Sciatic nerve (tissue), 2 donors: ENCODE data around the gene S100Z. TPM values are rescaled to one million over a fixed set of nuclear protein-coding genes. Genes with fewer than 3 reads are reported as not detected.
A peak's percentile ranks its signal among the peaks of the same experiment; 100 is the strongest.
"Not testable (repeated sequence)": the region's sequence is repeated elsewhere in the genome, so short reads cannot be mapped to it uniquely, and the experiment has no call there.

Experiments
- ATAC-seq: fragments of 200-7000 bp; cut with Tn5 transposase; one replicate; pipeline ENCODE4 v1.9.1; 2020; ENCODE audit warnings: mild to moderate bottlenecking, moderate library complexity
- DNase-seq: peaks from one replicate; pipeline ENCODE4 v3.0.0-alpha.2; 2020; ENCODE audit warnings: low spot score
- intact Hi-C: fragments of 100-400 bp; cut with DNase I; formaldehyde crosslinking; loops from one replicate; pipeline ENCODE4 v1.14.2; 2022
- total RNA-seq: library from RNA; stranded (reverse); fragmentation: NEBNext Ultra II Directional; extraction: Animal tissue kit (Norgen Biotek cat#: 25700); gene quantifications from one replicate; pipeline ENCODE4 v1.2.1, GENCODE V29; 2021
- donor health status: DM: no; HTN: no; CAD: no.
- donor health status: DM: no; HTN: no; CAD: no.

S100Z gene
- total RNA-seq, 1 donor from 2014 or later, result 0.36 TPM

DNA sequence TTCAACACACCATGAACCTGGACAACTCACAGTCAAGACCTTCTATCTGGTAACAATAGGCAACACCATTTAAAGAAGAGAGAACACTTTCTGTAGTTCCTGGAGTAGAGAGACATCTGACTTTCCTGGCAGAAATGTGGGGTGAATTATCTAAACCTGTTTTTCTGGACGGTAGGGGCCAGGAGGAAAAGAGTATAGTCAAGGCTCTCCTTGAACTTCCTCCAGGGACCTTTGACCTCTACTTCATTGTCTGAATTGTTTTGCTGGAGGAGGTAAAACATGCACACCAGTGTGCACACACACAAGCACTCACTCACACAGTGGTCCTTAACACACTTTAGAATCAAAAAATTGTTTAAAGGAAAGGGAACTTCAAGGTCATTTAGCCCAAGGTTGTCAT, 13.2 kb downstream of the S100Z start:
- DNase-seq (no peak), ATAC-seq (no peak)
- intact Hi-C loops, result no loop called here

DNA sequence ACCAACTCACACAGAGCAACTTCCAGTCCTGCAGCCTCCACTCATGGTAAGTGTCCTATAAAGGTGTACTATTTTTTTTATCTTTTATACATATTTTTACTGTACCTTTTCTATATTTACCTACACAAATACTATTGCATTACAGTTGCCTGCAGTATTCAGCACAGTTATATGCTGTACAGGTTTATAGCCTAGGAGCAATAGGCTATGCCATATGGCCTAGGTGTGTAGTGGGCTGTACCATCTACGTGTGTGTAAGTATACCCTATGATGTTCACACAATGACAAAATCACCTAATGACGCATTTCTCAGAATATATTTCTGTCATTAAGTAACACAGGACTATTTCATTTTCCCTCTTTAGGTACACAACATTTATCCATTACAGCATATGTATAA, 16.7 kb downstream of the S100Z start:
- intact Hi-C loops, result no loop called here
- no peak for ATAC-seq
- no peak for DNase-seq

GRCh38 chr5:76867038-76867437, 17.2 kb downstream of the S100Z start:
- intact Hi-C loops, result no loop called here
- no peak for ATAC-seq
- DNase-seq, result no peak

DNA sequence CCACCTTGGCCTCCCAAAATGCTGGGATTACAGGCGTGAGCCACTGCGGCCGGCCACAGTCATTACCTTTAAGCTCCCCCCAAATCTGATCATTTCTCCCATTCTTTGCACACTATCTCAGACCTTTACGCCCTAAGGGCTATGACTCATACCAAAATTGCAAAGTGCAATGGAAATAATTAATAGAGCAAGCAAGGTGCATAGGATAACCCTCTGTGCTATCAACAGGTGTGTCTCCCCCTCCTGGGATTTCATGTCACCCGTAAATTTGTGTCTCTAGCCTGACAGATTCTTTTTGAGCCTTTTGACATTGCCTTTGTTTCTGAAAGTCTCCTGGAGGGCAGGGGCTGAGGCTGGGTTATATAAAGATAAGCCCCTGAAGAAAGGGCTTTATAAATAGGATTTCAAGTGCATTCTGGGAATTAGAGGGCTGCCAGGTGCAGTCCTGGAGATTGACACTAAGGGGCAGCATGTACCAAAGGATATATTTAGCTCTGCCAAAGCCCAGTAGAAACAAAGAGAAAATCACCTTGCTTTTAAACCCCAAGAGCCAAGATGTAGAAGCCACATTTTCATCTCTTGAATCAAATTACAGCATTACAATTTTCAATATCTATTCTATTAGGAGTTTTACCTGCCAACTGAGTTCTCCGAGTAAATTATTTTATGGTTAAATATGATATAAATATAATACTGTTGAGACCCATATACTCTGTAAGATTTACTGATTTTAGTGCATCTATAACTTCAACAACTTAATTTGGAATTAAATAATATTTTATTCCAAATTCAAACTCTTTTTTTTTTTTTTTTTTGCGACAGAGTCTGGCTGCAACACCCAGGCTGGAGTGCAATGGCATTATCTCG, 18.2 kb downstream of the S100Z start:
- ATAC-seq (peak; percentile 38), DNase-seq (peak; percentile 66)
- intact Hi-C loops, result no loop called here

DNA sequence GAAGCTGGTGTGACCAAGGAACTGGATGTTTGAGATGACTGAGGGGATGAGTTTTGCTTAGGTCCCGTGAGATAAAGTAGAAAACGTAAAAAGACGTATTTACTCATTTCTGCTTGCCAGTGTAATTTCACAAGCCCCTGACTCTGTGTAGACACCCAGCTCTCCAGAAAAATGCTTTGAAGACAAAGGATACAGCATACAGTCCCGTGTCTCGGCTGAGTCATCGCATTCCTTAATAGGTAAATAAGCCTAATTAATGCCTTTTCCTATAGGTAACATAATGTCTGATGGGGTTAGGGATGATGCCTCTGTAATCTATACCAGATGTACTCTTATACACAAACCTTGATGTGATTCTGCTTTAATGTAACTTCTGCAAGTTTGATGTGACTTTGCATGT, 20.2 kb downstream of the S100Z start:
- intact Hi-C loops, result no loop called here
- DNase-seq, result no peak
- ATAC-seq, result no peak

GRCh38 chr5:76874088-76874581, 24.3 kb downstream of the S100Z start:
- intact Hi-C loops, result no loop called here
- ATAC-seq, result no peak
- no peak for DNase-seq

- DNase-seq (no peak), ATAC-seq (no peak)
- intact Hi-C loops, result no loop called here
These were observed 39.0 kb downstream of the S100Z start for GRCh38 chr5:76888733-76889300.

DNA sequence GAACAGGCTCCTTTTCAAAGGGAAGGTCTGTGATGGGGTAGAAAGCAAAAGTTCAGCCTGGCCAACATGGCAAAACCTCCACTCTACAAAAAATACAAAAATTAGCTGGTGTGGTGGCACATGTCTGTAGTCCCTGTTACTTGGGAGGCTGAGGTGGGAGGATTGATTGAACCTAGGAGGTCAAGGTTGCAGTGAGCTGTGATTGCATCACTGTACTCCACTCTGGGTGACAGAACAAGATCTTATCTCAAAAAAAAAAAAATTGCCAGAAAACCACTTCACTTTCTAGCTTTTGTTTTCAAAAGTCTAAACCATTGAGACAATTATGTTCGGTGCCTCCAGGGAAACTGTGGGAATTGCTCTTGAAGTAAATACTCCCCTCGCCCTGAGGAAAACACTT, 43.5 kb downstream of the S100Z start:
- no peak for DNase-seq
- intact Hi-C loops, result no loop called here
- ATAC-seq, result no peak

DNA sequence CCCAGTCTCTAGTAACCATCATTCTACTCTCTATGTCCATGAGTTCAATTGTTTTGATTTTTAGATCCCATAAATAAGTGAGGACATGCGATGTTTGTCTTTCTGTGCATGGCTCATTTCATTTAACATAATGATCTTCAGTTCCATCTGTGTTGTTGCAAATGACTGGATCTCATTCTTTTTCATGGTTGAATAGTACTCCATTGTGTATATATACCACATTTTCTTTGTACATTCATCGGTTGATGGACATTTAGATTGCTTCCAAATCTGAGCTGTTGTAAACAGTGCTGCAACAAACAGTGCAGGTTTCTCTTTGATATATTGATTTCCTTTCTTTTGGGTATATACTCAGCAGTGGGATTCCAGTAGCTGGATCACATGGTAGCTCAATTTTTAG, 46.4 kb downstream of the S100Z start:
- DNase-seq (no peak), ATAC-seq (no peak)
- intact Hi-C loops, result no loop called here

DNA sequence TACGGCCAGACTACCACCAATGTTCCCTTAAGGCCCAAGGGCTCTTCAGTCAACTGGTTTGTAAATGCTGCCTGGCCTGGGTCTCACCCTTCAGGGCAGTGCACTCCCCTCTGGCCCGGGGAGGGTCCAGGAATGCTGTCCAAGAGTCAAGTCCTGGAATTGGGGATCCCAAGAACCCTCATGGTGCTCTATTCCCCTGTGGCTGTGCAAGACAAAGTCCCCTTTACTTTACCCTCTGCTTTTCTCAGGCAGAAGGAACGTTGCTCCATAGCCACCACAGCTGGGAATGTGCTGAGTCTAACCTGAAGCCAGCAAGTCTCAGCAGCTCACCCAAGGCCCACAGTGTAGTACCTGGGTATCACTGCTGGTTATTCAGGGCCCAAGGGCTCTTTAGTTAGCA, 51.7 kb downstream of the S100Z start:
- intact Hi-C loops, result no loop called here
- ATAC-seq, result no peak
- DNase-seq, result no peak

DNA sequence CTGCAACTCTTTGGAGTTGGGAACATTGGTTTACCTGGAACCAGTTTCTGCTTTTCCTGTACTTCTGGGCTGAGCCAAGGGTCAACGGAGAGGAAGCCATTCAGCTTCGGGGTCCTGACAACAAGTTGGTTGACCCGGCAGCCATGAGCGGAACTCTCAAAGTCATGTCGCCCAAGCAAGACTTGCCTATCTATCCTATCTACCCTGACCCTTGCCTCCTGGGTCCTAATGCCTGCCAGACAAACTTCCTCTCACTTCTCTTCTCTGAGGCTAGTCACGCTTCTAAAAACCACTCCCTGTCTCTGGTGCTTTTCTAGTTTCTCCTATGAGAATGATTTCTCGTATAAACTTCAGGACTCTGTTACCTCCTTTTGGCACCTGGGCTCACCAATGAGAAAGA, 58.4 kb downstream of the S100Z start:
- intact Hi-C loops, result no loop called here
- no peak for ATAC-seq
- no peak for DNase-seq

- DNase-seq, intact Hi-C loops, ATAC-seq: not testable (repeated sequence)
These were observed 60.6 kb downstream of the S100Z start for GRCh38 chr5:76910344-76910933.

DNA sequence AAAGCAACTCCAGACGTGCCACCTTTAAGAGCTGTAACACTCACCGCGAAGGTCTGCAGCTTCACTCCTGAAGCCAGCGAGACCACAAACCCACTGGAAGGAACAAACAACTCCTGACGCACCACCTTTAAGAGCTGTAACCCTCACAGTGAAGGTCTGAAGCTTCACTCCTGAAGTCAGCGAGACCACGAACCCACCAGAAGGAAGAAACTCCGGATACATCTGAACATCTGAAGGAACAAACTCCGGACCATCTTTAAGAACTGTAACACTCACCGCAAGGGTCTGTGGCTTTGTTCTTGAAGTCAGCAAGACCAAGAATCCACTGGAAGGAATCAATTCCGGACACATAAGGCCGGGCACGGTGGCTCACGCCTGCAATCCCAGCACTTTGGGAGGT, 64.9 kb downstream of the S100Z start:
- DNase-seq, intact Hi-C loops, ATAC-seq: not testable (repeated sequence)

DNA sequence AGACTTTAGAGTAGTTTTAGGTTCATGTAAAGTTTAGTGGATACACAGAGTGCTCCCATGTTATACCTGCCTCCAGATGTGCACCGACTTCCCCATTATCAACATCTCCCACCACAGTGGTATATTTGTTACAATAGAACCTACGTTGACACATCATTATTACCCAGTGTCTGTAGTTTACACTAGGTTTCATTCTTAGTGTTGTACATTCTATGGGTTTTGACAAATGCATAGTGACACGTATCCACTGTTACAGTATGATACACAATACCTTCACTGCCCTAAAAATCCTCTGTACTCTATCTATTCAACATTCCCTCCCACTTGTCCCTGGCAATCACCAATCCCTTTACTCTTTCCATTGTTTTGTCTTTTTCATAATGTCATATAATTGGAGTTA, 68.7 kb downstream of the S100Z start:
- no peak for ATAC-seq
- intact Hi-C loops, result no loop called here
- no peak for DNase-seq

DNA sequence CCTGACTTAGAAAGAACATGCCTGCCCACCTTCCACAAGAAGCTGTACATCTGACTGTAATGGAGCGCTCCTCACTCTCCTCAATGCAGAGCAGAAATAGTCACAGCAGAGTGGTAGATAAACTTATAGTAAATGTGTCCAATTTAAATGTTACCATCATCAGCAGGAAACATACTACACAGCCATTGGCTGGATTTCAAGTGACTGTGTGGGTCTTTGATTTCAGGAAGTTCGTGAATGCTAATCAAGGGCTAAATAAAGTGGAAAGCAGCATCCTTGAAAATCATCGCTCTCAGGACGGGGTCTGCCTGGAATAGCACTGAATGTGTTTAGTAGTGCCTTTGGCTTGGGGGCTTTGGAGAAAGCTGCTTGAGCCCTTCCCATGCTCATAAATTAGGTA, 70.7 kb downstream of the S100Z start:
- DNase-seq, result no peak
- ATAC-seq, result no peak
- intact Hi-C loops, result no loop called here

- intact Hi-C loops, result no loop called here
- ATAC-seq, result no peak
These were observed 76.7 kb downstream of the S100Z start for GRCh38 chr5:76926329-76927105.

GRCh38 chr5:76927961-76928360, 78.1 kb downstream of the S100Z start:
- ATAC-seq, result no peak
- no peak for DNase-seq
- intact Hi-C loops, result no loop called here

More at GRCh38 chr5:76926329-76927105, 76.7 kb downstream of the S100Z start:
- no peak for DNase-seq

- ATAC-seq, result no peak
- intact Hi-C loops, result no loop called here
These were observed 80.3 kb downstream of the S100Z start for GRCh38 chr5:76930083-76930482.

DNA sequence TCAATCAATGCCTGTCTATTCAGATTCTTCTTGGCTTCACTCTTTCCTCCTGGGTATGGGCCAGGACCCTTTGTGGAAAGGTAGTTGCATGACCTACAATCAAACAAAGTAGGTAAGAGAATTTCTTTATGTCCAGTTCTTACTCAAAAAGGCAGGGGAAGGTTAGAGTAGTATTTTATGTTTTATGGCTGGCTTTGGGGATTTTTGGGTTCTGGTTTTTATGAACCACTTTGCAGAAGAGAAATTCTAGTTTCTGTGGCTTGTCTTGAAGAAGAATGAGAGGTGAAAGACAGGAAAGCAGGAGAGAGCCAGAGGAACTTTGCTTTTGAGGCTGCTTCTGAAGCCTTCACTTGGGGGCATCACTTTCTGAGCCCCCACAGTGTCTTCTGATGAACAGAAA, 88.4 kb downstream of the S100Z start:
- ATAC-seq, result no peak
- intact Hi-C loops, result no loop called here
- DNase-seq, result no peak

More at GRCh38 chr5:76930083-76930482, 80.3 kb downstream of the S100Z start:
- DNase-seq, result no peak
